ENCODE measurements around the gene MAMSTR.

The MAMSTR gene

DNA sequence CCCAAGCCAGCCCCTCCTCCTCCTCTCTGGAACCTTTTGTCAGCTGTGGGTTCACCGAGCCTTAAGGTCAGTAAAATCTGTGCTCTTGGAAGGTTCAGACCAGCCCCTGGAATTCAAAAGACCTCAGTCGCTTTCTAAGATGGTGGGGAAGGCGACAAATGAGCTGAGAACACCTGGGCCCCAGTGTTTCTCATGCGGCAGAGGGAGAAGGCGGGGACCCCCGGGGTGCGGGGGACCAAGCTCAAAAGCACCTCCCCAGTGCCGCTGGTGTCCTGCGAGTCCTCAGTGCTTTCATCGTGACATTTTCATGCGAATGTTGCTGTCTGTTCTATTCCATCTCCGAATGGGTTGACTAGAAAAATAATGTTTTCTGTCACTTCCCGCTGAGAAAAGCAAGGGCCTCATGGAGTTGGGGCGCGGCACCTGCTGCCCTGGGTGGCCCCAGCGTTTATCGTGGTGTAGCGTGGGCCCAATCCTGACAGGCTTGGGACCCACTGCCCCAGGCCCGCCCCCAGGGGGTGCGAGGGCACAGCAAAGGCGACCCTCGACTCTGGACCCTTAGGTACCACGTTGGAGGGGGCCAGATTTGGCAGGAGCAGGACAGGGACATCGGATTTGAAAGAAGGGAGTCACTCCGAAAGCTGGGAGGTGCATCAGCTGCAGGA lies 46.0 kb downstream of the MAMSTR start:
- TF ChIP-seq, protein P1, sequence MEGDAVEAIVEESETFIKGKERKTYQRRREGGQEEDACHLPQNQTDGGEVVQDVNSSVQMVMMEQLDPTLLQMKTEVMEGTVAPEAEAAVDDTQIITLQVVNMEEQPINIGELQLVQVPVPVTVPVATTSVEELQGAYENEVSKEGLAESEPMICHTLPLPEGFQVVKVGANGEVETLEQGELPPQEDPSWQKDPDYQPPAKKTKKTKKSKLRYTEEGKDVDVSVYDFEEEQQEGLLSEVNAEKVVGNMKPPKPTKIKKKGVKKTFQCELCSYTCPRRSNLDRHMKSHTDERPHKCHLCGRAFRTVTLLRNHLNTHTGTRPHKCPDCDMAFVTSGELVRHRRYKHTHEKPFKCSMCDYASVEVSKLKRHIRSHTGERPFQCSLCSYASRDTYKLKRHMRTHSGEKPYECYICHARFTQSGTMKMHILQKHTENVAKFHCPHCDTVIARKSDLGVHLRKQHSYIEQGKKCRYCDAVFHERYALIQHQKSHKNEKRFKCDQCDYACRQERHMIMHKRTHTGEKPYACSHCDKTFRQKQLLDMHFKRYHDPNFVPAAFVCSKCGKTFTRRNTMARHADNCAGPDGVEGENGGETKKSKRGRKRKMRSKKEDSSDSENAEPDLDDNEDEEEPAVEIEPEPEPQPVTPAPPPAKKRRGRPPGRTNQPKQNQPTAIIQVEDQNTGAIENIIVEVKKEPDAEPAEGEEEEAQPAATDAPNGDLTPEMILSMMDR (conservative IDR thresholded peaks at IDR 0.05; ENCODE audit: low read length) = no peak
- TF ChIP-seq EZH2phosphoT487 (IDR thresholded peaks at IDR 0.05; ENCODE audit: borderline replicate concordance) = no peak
- Histone ChIP-seq H4K20me1 (ENCODE audit: insufficient read depth, low read length, poor library complexity, severe bottlenecking) (no peaks in the 10 kb centered on the region), H3K9me2 (replicated peaks; ENCODE audit: low read depth, low read length) (no peaks in the 10 kb centered on the region), H3K27me3 (ENCODE audit: insufficient read depth, low read length, poor library complexity, severe bottlenecking) (no peaks in the 10 kb centered on the region), H3K4me1 (ENCODE audit: insufficient read depth, low read length, poor library complexity, severe bottlenecking) (no peaks in the 10 kb centered on the region), H3K4me2 (ENCODE audit: low read depth, low read length, poor library complexity, severe bottlenecking) (no peak overlapping the region), H3K9me3 (ENCODE audit: insufficient read depth, low read depth, low read length) (no peaks in the 10 kb centered on the region), H3K79me2 (ENCODE audit: insufficient read depth, low read length) (no peaks in the 10 kb centered on the region), H3K9ac (ENCODE audit: low read depth, low read length, poor library complexity, severe bottlenecking) (no peak overlapping the region), H3K4me3 (ENCODE audit: low read length, poor library complexity, severe bottlenecking) (no peak overlapping the region), H2AFZ (ENCODE audit: low read length) (no peak overlapping the region), H3F3A (ENCODE audit: low read depth) (no peaks in the 10 kb centered on the region), H3K36me3 (ENCODE audit: insufficient read depth, low read length) (no peaks in the 10 kb centered on the region)

DNA sequence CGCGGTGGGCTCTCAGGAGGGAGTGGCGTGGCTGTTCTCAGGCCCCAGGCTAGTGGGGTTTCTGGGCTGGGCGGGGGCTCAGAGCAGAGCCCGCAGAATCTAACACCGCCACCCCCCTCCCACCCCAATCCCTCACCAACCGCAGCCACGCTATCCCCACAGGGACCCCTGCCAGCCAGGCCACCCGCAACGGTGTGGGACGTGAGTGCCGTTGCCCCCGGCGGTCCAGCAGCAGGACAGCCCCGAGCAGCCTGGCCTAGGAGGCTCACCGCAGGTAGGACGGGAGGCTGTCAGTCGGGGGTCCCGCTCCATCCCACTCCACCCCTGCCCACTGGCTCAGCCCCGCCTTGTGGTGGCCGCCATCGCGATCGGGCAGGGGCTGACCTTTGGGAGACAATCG lies 46.5 kb downstream of the MAMSTR start, which contains the start of gene NTN5:
NTN5 (minus strand) TSS at position 24 of the 400 bp plus-strand sequence. CDS start 2,031 bp downstream, outside the sequence.
- H3F3A ChIP-seq (ENCODE audit: low read depth) = no peaks in the 10 kb centered on the region
- no peaks in the 10 kb centered on the region for H3K4me1 ChIP-seq (ENCODE audit: insufficient read depth, low read length, poor library complexity, severe bottlenecking)
- H3K9me3 ChIP-seq (ENCODE audit: insufficient read depth, low read depth, low read length) = no peaks in the 10 kb centered on the region
- H3K4me2 ChIP-seq (ENCODE audit: low read depth, low read length, poor library complexity, severe bottlenecking) = no peak within 1 kb of the TSS
- no peaks in the 10 kb centered on the region for H3K36me3 ChIP-seq (ENCODE audit: insufficient read depth, low read length)
- H3K4me3 ChIP-seq (ENCODE audit: low read length, poor library complexity, severe bottlenecking) = no peak within 1 kb of the TSS
- no peaks in the 10 kb centered on the region for H3K27me3 ChIP-seq (ENCODE audit: insufficient read depth, low read length, poor library complexity, severe bottlenecking)
- TF ChIP-seq, protein P1 (conservative IDR thresholded peaks at IDR 0.05; ENCODE audit: low read length) = no peak
- no peak for TF ChIP-seq EZH2phosphoT487 (IDR thresholded peaks at IDR 0.05; ENCODE audit: borderline replicate concordance)
- H3K9ac ChIP-seq (ENCODE audit: low read depth, low read length, poor library complexity, severe bottlenecking) = no peak within 1 kb of the TSS
- no peaks in the 10 kb centered on the region for H3K9me2 ChIP-seq (replicated peaks; ENCODE audit: low read depth, low read length)
- no peaks in the 10 kb centered on the region for H3K79me2 ChIP-seq (ENCODE audit: insufficient read depth, low read length)
- H2AFZ ChIP-seq (ENCODE audit: low read length) = no peak within 1 kb of the TSS
- H4K20me1 ChIP-seq (ENCODE audit: insufficient read depth, low read length, poor library complexity, severe bottlenecking) = no peaks in the 10 kb centered on the region

DNA sequence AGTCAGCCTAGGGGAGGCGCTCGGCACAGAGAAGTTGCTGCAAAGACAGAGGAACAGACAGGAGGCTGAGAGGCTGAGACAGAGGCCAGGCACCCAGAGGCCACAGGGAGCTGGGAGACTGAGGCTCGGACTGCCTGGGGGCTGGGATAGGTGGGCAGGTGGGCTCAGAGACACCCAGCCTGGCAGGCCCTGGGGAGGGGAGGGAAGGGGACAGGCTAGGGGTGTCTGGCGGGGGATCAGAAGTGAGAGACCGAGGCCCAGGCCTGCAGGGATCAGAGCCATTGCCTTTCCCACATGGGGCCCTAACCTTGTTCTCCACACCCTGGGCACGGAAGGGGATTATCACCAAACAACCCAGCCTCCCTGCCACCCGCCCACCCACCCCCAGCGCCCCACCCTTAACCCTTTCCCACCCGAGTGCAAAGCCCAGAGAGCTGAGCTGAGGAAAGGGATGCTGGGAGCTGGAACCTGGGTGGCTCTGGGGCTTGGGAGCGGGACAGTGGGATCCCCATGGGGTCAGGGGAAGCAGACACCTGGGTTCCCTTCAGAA lies 48.0 kb downstream of the MAMSTR start:
- TF ChIP-seq EZH2phosphoT487 (IDR thresholded peaks at IDR 0.05; ENCODE audit: borderline replicate concordance) = no peak
- TF ChIP-seq, protein P1 (conservative IDR thresholded peaks at IDR 0.05; ENCODE audit: low read length) = no peak
- Histone ChIP-seq H3K79me2 (ENCODE audit: insufficient read depth, low read length) (no peaks in the 10 kb centered on the region), H3K36me3 (ENCODE audit: insufficient read depth, low read length) (no peaks in the 10 kb centered on the region), H3K27me3 (ENCODE audit: insufficient read depth, low read length, poor library complexity, severe bottlenecking) (no peaks in the 10 kb centered on the region), H3K9ac (ENCODE audit: low read depth, low read length, poor library complexity, severe bottlenecking) (no peak overlapping the region), H3K4me2 (ENCODE audit: low read depth, low read length, poor library complexity, severe bottlenecking) (no peak overlapping the region), H3K4me1 (ENCODE audit: insufficient read depth, low read length, poor library complexity, severe bottlenecking) (no peaks in the 10 kb centered on the region), H3K9me2 (replicated peaks; ENCODE audit: low read depth, low read length) (no peaks in the 10 kb centered on the region), H2AFZ (ENCODE audit: low read length) (no peak overlapping the region), H4K20me1 (ENCODE audit: insufficient read depth, low read length, poor library complexity, severe bottlenecking) (no peaks in the 10 kb centered on the region), H3F3A (ENCODE audit: low read depth) (no peaks in the 10 kb centered on the region), H3K4me3 (ENCODE audit: low read length, poor library complexity, severe bottlenecking) (no peak overlapping the region), H3K9me3 (ENCODE audit: insufficient read depth, low read depth, low read length) (no peaks in the 10 kb centered on the region)
